A673 (cell line): ENCODE data around the gene TRAF7.

Experiments used
- CTCF ChIP-seq: fragments of 300-800, 200-600 bp; sonication (generic); conservative IDR thresholded peaks from 2 replicates; pipeline ENCODE4 v1.5.1; 2017; ENCODE audit warnings: low read depth, mild to moderate bottlenecking, antibody characterized with exemption, low read length, moderate library complexity, mixed read lengths
- EZH2 ChIP-seq: fragments of 200-600 bp; sonication (generic); IDR thresholded peaks from 2 replicates; pipeline ENCODE4 v1.6.1; 2017; ENCODE audit warnings: borderline replicate concordance, low read depth, mild to moderate bottlenecking, mixed read lengths, antibody characterized with exemption, low read length; ENCODE audit not compliant: poor library complexity, severe bottlenecking

GRCh38 chr16:2205104-2205966 is 49.8 kb downstream of the TRAF7 start, which contains the start of gene MLST8:
- no peak for TF ChIP-seq EZH2
- no peak; the same call in 1 of the 2 replicates for TF ChIP-seq CTCF
